Hematopoietic multipotent progenitor cell treated with erythropoietin and hydrocortisone succinate and interleukin-3 and kit ligand, for 4 days (in vitro differentiated cells): ENCODE measurements around the gene CCDC92.

ENCODE experiments used
- DNase-seq: peaks from one replicate; pipeline ENCODE4 v3.0.0-alpha.2; 2015

Gene CCDC92

GRCh38 chr12:124001343-124001742 lies 28.7 kb upstream of the CCDC92 start:
- DNase-seq, result no peak

- DNase-seq, result no peak
Measured at GRCh38 chr12:124000111-124000510, 27.5 kb upstream of the CCDC92 start.

DNA sequence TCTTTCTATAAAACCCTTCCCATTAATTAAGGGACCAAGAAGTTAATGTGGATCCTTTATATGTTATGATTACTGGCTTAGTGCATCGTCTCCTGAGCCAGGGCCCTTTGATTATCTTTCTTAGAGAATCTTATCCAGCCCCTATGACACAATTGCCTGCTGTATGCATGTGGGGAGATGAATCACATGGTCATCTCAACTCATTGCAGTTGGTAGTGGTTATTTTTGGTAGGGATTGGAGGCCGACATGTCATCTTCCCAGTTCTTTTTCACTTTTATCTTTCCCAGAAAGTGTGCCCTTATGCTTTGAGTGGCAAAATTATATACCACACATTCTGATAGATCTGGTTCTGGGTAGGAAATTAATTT lies 26.3 kb upstream of the CCDC92 start:
- DNase-seq, result peak; percentile 32

- DNase-seq, result peak; percentile 45
Measured at GRCh38 chr12:123998344-123998990, 25.8 kb upstream of the CCDC92 start.

DNA sequence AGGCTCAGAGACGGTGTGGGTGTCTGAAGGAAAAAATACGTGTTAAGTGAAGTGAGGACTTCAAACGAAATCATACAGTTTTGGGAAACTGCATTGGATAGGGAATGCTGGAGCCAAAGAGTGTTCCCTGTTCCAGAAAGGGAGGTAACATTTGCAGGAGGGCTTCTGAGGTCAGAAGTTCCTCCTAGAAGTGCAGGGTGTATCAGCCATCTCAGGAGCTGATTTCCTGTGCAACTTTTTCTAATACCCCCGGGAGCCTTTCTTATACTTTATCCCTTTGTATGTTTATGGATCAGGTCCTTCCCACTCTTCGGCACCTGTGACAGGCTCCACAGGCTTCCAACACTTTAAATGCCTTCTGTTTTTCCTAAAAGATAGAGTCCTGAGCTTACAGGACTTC lies 25.3 kb upstream of the CCDC92 start:
- DNase-seq, result no peak

- no peak for DNase-seq
Measured at GRCh38 chr12:123997033-123997822, 24.6 kb upstream of the CCDC92 start.

DNA sequence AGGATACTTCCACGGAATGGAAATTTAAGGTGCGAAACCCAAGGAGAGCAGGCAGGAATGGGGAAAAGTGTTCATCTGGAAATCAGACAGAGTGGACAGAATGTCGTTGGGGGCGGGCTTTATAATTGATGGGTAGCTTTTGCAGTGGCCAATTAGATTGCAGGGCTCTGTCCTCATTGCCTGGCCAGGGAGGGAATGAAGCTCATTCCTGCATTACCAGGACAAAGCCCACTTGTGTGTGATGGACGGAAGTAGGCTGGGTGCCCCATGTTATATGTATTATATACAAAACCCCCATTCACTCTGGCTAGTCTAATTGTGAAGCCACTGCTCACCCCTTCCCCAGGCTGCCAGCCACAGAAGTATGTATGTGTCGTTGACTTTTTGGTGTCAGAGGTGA lies 23.9 kb upstream of the CCDC92 start:
- no peak for DNase-seq

DNA sequence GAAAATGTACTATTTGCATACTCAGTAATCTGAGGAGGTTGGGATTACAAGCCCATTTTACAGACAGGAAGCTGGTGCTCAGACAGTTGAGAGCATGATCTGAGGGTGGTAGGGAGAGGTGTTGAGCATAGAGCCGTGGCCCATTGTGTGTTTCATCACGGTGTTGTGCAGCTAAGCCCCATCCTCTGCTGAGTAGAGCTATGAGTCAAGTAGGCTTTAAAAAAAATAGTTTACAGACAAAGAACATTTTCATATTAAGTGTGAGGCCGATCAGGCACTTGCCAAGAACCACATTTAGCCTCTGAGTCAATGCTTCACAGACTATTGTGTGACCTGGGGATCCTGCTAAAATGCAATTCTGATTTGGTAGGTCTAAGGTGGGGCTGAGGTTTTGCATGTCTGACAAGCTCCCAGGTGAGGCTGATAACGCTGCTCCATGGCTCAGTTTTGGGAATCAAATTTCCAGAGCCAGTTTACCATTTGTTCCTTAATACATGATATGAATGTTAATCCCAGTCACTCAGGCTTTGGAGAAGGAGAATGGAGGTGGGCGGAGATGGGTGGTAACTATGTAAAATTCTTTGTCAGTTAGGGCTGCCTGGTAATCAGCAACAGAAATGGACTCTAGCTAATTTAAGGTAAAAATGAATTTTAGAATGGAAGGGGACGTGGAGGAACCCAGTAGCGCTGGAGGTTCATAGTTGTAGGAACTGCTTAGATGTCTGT lies 22.6 kb upstream of the CCDC92 start:
- DNase-seq, result no peak

DNA sequence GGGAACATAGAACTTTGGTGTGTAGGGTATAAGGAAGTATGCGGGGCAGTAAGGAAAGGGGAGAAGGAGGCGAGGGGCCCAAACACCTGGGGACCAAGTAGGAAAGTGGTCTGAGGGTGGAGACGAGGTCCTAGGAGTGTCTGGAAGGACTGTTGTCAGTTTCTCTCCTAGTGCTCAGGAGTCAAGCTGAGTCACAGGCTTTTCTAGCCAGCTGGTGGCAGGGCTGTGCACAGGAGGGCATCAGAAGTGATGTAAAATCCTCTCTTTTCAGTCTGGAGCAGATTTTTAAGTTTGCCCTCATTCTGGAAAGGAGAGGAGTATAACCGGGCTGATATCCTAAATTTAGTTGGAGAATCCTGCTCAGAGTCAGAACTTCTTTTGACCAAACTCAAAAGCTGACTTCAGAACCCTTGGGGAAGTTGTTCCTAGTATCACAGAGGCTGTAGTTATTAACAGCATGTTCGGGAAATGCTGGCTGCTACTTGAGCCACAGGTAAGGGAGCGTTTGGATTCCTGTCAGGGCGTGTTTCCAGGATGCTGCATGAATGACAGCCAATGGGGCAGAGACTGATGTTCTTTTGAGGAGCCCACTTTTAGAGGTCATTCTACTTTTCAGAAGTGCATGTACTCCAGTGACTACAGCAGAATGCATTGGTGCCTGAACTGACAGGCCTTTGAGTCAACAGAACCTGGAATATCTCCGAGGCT lies 19.6 kb upstream of the CCDC92 start:
- DNase-seq, result no peak

GRCh38 chr12:123991372-123991951 lies 18.8 kb upstream of the CCDC92 start:
- no peak for DNase-seq

GRCh38 chr12:123990511-123990910 lies 17.9 kb upstream of the CCDC92 start:
- DNase-seq, result peak; percentile 59

- no peak for DNase-seq
Measured at GRCh38 chr12:123989753-123990152, 17.1 kb upstream of the CCDC92 start.

DNA sequence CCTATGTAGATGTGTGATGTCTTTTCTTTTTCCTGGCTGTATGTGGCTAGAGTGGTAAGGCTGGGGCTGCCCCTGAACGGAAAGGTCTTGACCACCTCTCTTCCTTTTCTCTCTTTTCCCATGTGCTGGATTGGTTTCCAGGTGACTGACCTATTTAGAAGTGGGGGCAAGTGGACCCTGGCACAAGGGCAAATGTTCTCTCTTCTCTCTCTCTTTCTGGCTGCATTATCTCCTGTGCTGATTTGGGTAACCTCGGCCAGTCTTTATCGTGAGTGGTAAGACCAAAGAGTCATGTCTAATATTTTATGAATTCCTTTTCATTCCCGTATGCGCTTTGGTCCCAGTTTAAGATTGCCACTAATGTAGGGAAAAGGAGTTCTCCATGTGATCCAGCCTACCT lies 16.5 kb upstream of the CCDC92 start:
- DNase-seq, result no peak

DNA sequence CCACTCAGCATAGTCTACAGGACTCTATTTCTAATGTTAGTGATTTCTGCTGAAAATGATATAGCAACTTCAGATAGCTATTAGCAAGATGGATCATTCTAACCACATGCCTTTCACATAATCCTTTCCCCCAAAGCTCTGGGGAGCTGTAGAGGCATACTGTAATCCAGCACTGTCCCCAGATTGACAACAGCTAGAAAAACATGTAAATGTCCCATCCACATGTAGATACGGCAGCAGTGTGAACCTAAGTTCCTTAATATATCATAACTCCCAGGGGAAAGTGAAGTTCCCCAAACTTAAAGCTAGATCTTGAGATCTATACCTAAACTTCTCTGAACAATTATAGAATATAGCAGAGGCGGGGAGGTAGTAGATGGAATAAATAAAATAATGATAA lies 14.4 kb upstream of the CCDC92 start:
- DNase-seq, result no peak

- DNase-seq, result no peak
Measured at GRCh38 chr12:123986374-123986965, 13.8 kb upstream of the CCDC92 start.

- DNase-seq, result no peak
Measured at GRCh38 chr12:123984903-123985302, 12.3 kb upstream of the CCDC92 start.

- peak; percentile 87 for DNase-seq
Measured at GRCh38 chr12:123983822-123984485, 11.3 kb upstream of the CCDC92 start.

DNA sequence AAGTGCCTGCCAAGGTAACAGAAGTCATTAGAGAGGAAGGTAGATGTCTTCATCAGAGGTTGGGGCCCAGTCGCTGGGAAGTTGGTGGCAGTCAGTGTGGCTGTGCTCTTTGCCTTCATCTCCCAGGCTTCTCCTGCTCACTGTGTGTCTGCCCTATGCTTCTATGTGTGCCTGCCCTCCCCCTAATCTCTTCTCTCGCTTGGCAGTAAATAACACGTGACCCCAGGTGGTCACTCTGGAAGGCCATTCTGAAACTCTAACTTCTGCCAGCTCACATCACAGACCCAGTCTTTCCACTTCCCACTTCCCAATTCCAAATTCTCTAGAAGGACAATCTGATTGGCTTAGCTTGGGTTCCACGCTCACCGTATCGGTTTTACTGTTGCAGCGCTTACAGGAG lies 9.6 kb upstream of the CCDC92 start:
- no peak for DNase-seq

DNA sequence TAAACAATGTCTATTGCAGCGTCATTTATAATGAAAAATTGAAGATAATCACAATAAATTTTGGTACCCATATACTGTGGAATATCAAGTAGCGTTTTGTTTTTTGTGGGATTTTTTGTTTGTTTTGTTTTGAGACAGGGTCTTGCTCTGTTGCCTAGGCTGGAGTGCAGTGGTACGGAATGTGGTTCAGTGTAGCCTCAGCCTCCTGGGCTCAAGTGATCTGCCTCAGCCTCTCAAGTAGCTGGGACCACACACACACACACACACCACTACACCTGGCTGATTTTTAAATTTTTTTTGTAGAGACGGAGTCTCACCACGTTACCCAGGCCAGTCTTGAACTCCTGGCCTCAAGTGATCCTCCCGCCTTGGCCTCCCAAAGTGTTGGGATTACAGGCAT lies 6.9 kb upstream of the CCDC92 start:
- no peak for DNase-seq

DNA sequence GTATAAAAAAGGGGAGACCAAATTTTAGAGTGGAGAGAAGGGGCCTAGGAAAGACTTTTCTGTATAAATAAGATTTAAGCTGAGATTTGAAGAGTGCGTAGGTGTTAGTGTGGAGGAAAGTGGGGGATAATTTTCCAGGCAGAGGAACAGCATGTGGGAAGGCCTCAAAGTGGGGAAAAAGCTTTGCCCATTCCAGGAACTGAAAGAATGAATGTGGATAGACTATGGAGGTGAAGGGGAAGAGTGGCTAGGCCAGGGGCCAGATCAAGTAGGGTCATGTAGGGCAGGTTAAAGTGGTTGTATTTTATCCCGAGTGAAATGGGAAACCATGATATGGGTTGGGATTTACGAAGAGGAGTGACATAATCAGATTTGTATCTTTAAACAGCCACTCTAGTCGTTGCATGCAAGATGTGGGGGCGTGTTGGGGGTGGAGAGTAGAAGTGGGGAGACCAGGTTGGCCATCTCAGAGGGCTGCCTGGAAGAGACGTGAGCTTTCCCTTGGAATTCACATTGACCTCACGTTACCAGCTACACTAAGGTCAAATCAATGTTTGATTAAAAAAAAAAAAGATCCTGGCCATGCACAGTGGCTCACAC lies 3.7 kb upstream of the CCDC92 start:
- no peak for DNase-seq

- DNase-seq, result peak; percentile 45
Measured at GRCh38 chr12:123973552-123974341, 1.1 kb upstream of the CCDC92 start.
